Left ventricle myocardium inferior (tissue), 1 donor: ENCODE results near the gene RAMP1. TPM values are rescaled to one million over a fixed set of nuclear protein-coding genes. Genes with fewer than 3 reads are reported as not detected.
A peak's percentile ranks its signal among the peaks of the same experiment; 100 is the strongest.

ENCODE experiments used
- DNase-seq: peaks from one replicate; pipeline ENCODE4 v3.0.0-alpha.2; 2020
- H3K27ac ChIP-seq: fragments of 200-600 bp; replicated peaks from 2 replicates; pipeline ENCODE4 v1.8.0; 2021
- H3K27me3 ChIP-seq: fragments of 200-600 bp; 2 replicates; pipeline ENCODE4 v1.8.0; 2021; ENCODE audit warnings: low read depth
- H3K36me3 ChIP-seq: fragments of 200-600 bp; 2 replicates; pipeline ENCODE4 v1.8.0; 2021
- H3K4me1 ChIP-seq: fragments of 200-600 bp; 2 replicates; pipeline ENCODE4 v1.8.0; 2021
- H3K4me3 ChIP-seq: fragments of 200-600 bp; 2 replicates; pipeline ENCODE4 v1.8.0; 2021; ENCODE audit warnings: mild to moderate bottlenecking, moderate library complexity
- H3K9me3 ChIP-seq: fragments of 200-600 bp; replicated peaks from 2 replicates; pipeline ENCODE4 v1.8.0; 2021
- intact Hi-C: fragments of 100-400 bp; cut with micrococcal nuclease; formaldehyde crosslinking; loops from one replicate; pipeline ENCODE4 v1.11.0; 2022
- total RNA-seq: library from RNA; stranded (reverse); fragmentation: NEBNext Ultra II Directional; extraction: Animal tissue kit (Norgen Biotek cat#: 25700); gene quantifications from one replicate; pipeline ENCODE4 v1.2.1, GENCODE V29; 2021
- TF ChIP-seq, protein P1 (sequence below): fragments of 200-600 bp; IDR thresholded peaks from 2 replicates; pipeline ENCODE4 v1.8.0; 2021; ENCODE audit warnings: antibody characterized with exemption, mild to moderate bottlenecking, borderline replicate concordance
- donor health status: DM: no; HTN: yes; CAD: no; lungs with severe emphysema.

The RAMP1 gene
- total RNA-seq, 1 donor from 2014 or later, result 168 TPM

GRCh38 chr2:237894986-237895543 is 35.6 kb downstream of the RAMP1 start:
- no peaks in the 10 kb centered on the region for H3K9me3 ChIP-seq
- H3K36me3 ChIP-seq, result no peaks in the 10 kb centered on the region
- intact Hi-C loops, result no loop called here
- H3K27ac ChIP-seq, result peak overlapping the region; percentile 96
- H3K4me3 ChIP-seq, result no peak overlapping the region
- no peaks in the 10 kb centered on the region for H3K27me3 ChIP-seq
- peaks cover 68% of the 10 kb centered on the region for H3K4me1 ChIP-seq
- TF ChIP-seq, protein P1, sequence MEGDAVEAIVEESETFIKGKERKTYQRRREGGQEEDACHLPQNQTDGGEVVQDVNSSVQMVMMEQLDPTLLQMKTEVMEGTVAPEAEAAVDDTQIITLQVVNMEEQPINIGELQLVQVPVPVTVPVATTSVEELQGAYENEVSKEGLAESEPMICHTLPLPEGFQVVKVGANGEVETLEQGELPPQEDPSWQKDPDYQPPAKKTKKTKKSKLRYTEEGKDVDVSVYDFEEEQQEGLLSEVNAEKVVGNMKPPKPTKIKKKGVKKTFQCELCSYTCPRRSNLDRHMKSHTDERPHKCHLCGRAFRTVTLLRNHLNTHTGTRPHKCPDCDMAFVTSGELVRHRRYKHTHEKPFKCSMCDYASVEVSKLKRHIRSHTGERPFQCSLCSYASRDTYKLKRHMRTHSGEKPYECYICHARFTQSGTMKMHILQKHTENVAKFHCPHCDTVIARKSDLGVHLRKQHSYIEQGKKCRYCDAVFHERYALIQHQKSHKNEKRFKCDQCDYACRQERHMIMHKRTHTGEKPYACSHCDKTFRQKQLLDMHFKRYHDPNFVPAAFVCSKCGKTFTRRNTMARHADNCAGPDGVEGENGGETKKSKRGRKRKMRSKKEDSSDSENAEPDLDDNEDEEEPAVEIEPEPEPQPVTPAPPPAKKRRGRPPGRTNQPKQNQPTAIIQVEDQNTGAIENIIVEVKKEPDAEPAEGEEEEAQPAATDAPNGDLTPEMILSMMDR, result no peak
- DNase-seq, result no peak

- Histone ChIP-seq H3K27me3 (no peaks in the 10 kb centered on the region), H3K36me3 (no peaks in the 10 kb centered on the region), H3K4me3 (no peak overlapping the region), H3K9me3 (no peaks in the 10 kb centered on the region), H3K27ac (peak overlapping the region; percentile 96), H3K4me1 (peaks cover 74% of the 10 kb centered on the region)
- TF ChIP-seq, protein P1, result no peak
- intact Hi-C loops, result no loop called here
- peak; percentile 74 for DNase-seq
Observed at GRCh38 chr2:237895544-237896506, 36.4 kb downstream of the RAMP1 start.

DNA sequence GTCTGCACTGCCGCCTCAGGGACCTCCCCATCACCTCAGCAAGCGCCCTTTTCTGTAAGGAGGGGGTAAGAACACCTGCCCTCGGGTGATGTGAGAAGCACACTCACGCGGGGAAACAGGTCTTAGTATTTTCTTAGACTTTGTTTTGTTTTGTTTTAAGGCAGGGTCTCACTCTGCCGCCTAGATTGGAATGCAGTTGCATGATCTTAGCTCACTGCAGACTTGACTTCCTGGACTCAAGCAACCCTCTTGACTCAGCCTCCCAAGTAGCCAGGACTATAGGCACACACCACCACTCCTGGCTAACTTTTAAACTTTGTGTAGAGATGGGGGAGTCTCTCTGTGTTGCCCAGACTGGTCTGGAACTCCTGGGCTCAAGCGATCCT is 37.1 kb downstream of the RAMP1 start:
- H3K27me3 ChIP-seq, result no peaks in the 10 kb centered on the region
- DNase-seq, result no peak
- H3K36me3 ChIP-seq, result no peaks in the 10 kb centered on the region
- peak overlapping the region; percentile 96 for H3K27ac ChIP-seq
- TF ChIP-seq, protein P1, result no peak
- H3K9me3 ChIP-seq, result no peaks in the 10 kb centered on the region
- H3K4me1 ChIP-seq, result peaks cover 81% of the 10 kb centered on the region
- intact Hi-C loops, result no loop called here
- no peak overlapping the region for H3K4me3 ChIP-seq

DNA sequence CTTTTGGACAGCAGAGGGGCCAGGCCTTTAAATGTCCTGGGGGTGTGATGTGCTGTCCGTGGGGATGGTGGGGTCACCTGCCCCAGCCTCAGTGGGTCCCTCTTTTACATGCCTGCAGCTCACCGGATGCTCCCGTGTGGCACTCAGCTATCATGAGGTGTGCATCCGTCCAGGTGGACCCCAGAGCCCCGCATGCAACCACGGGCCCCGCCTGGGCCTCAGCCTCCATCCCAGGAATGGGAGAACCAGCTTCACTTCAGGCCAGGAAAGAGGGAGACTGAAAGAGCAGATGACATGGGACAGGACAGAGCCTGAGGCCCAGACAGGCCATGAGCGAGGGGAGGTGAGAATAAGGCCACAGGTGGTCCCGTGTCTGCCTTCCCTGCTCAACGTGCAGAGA is 37.5 kb downstream of the RAMP1 start:
- DNase-seq, result no peak
- TF ChIP-seq, protein P1, result no peak
- peaks cover 85% of the 10 kb centered on the region for H3K4me1 ChIP-seq
- peak overlapping the region; percentile 96 for H3K27ac ChIP-seq
- no peaks in the 10 kb centered on the region for H3K9me3 ChIP-seq
- H3K4me3 ChIP-seq, result no peak overlapping the region
- no peaks in the 10 kb centered on the region for H3K27me3 ChIP-seq
- H3K36me3 ChIP-seq, result no peaks in the 10 kb centered on the region
- intact Hi-C loops, result no loop called here

DNA sequence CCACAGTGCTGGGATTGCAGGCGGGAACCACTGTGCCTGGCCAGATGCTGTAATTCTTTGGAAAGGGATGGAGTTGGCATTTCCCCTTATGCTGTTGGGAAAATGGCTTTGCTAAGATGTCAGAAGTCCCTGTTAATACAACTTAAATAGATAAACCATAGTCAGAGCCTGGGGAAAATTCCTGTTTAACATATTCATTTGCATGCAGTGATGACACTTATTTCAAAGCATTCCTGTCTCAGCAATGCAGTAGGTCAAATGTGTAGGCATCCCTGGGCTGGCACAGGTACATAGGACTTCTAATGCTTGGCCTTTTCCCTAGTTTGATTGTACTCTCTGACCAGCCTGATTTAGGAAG is 38.6 kb downstream of the RAMP1 start:
- peak overlapping the region; percentile 96 for H3K27ac ChIP-seq
- no peak for DNase-seq
- H3K36me3 ChIP-seq, result no peaks in the 10 kb centered on the region
- no peaks in the 10 kb centered on the region for H3K27me3 ChIP-seq
- no peak overlapping the region for H3K4me3 ChIP-seq
- H3K9me3 ChIP-seq, result no peaks in the 10 kb centered on the region
- H3K4me1 ChIP-seq, result peaks cover 81% of the 10 kb centered on the region
- TF ChIP-seq, protein P1, result no peak
- intact Hi-C loops, result no loop called here
